Vagina (tissue), 2 donors: ENCODE measurements around the gene SYNGR2. TPM values are rescaled to one million over a fixed set of nuclear protein-coding genes. Genes with fewer than 3 reads are reported as not detected.

Experiments
- DNase-seq, 2 donors: peaks; one replicate each; pipeline ENCODE4 v3.0.0-alpha.2; 2017; ENCODE audit errors: extremely low spot score in 2 of 2
- H3K27ac ChIP-seq: fragments of 200-600 bp; sonication (generic); one replicate; pipeline ENCODE4 v1.5.1; 2019
- H3K27me3 ChIP-seq: fragments of 200-600 bp; sonication (generic); one replicate; pipeline ENCODE4 v1.5.1; 2019
- H3K36me3 ChIP-seq, 2 donors: fragments of 200-600 bp; sonication (generic); one replicate each; pipeline ENCODE4 v1.5.1; 2017 to 2019
- H3K4me1 ChIP-seq: fragments of 200-600 bp; sonication (generic); one replicate; pipeline ENCODE4 v1.5.1; 2019
- H3K4me3 ChIP-seq, 2 donors: fragments of 200-600 bp; sonication (generic); 1 replicate in 1 of 2; 2 replicates in 1 of 2; pipeline ENCODE4 v1.5.1; 2016 to 2019
- H3K9me3 ChIP-seq: fragments of 200-600 bp; sonication (generic); one replicate; pipeline ENCODE4 v1.5.1; 2019
- CTCF ChIP-seq, 3 experiments: fragments of 450-650 bp in 2 of 3; fragments of 200-600 bp in 1 of 3; sonication (generic) in 1 of 3; IDR thresholded peaks; one replicate each; pipeline ENCODE4 v1.5.1; 2017 to 2019; ENCODE audit warnings: antibody characterized with exemption in 3 of 3, mild to moderate bottlenecking in 2 of 3, moderate library complexity in 2 of 3
- POLR2A ChIP-seq, 2 donors: fragments of 450-650 bp; IDR thresholded peaks; one replicate each; pipeline ENCODE4 v1.6.1; 2017; ENCODE audit warnings: antibody characterized with exemption in 2 of 2, mild to moderate bottlenecking in 2 of 2, moderate library complexity in 2 of 2
- POLR2AphosphoS5 ChIP-seq, 2 donors: sonication (generic); formaldehyde crosslinking; IDR thresholded peaks; one replicate each; pipeline ENCODE4 v1.9.0; 2017; ENCODE audit warnings: antibody characterized with exemption in 2 of 2, mild to moderate bottlenecking in 2 of 2, low read depth in 1 of 2; ENCODE audit not compliant: insufficient read depth in 1 of 2
- intact Hi-C: fragments of 100-400 bp; cut with DNase I; formaldehyde crosslinking; loops from one replicate; pipeline ENCODE4 v1.15.1; 2023
- total RNA-seq: library from RNA; depleted of rRNA; stranded (reverse); fragments of >200 nt; gene quantifications from one replicate; pipeline ENCODE4 v1.2.3, GENCODE V29; 2016

Gene SYNGR2
- total RNA-seq: 82.3 TPM

GRCh38 chr17:78168242-78168902 is at the start of gene SYNGR2:
Gene SYNGR2 (plus strand): TSS chr17:78168581. CDS start chr17:78168617, 36 bp downstream.
- intact Hi-C loops: no loop called here
- Histone ChIP-seq H3K4me1 (peaks cover 42% of the 10 kb centered on the region), H3K9me3 (no peaks in the 10 kb centered on the region), H3K27ac (peak within 1 kb of the TSS; percentile 88), H3K27me3 (no peaks in the 10 kb centered on the region), H3K4me3 (peak within 1 kb of the TSS; percentile 80 to 88), H3K36me3 (no peaks in the 10 kb centered on the region)
- no peak for DNase-seq
- TF ChIP-seq POLR2AphosphoS5 (IDR thresholded peaks at IDR 0.05; ENCODE audit: insufficient read depth in 1 of 2, low read depth in 1 of 2) (no peak), POLR2A (IDR thresholded peaks at IDR 0.05) (peak in 1 of 2 donors; percentile 73), CTCF (IDR thresholded peaks at IDR 0.05) (no peak)

GRCh38 chr17:78118801-78119241 is 49.6 kb upstream of the SYNGR2 start:
- Histone ChIP-seq H3K9me3 (no peaks in the 10 kb centered on the region), H3K27me3 (no peaks in the 10 kb centered on the region), H3K36me3 (peaks cover 0 to 7% of the 10 kb centered on the region in 2 donors), H3K4me3 (no peak overlapping the region), H3K27ac (no peak overlapping the region), H3K4me1 (peaks cover 19% of the 10 kb centered on the region)
- no peak for DNase-seq
- intact Hi-C loops: no loop called here
- no peak for TF ChIP-seq CTCF (IDR thresholded peaks at IDR 0.05)

- H3K36me3 ChIP-seq: peaks cover 0 to 7% of the 10 kb centered on the region in 2 donors
- no peaks in the 10 kb centered on the region for H3K9me3 ChIP-seq
- DNase-seq: no peak
- no peak overlapping the region for H3K27ac ChIP-seq
- H3K27me3 ChIP-seq: no peaks in the 10 kb centered on the region
- intact Hi-C loops: no loop called here
- H3K4me1 ChIP-seq: peaks cover 25% of the 10 kb centered on the region
- TF ChIP-seq CTCF (IDR thresholded peaks at IDR 0.05) (no peak), POLR2AphosphoS5 (IDR thresholded peaks at IDR 0.05; ENCODE audit: insufficient read depth in 1 of 2, low read depth in 1 of 2) (no peak), POLR2A (IDR thresholded peaks at IDR 0.05) (no peak)
- H3K4me3 ChIP-seq: no peak overlapping the region
These were observed 47.8 kb upstream of the SYNGR2 start for GRCh38 chr17:78120537-78120936.

GRCh38 chr17:78120971-78121800 is 47.2 kb upstream of the SYNGR2 start:
- H3K27ac ChIP-seq: no peak overlapping the region
- H3K4me1 ChIP-seq: peaks cover 31% of the 10 kb centered on the region
- H3K4me3 ChIP-seq: no peak overlapping the region
- H3K36me3 ChIP-seq: peaks cover 0 to 7% of the 10 kb centered on the region in 2 donors
- no peaks in the 10 kb centered on the region for H3K9me3 ChIP-seq
- intact Hi-C loops: no loop called here
- H3K27me3 ChIP-seq: no peaks in the 10 kb centered on the region
- DNase-seq: no peak
- TF ChIP-seq POLR2A (IDR thresholded peaks at IDR 0.05) (no peak), POLR2AphosphoS5 (IDR thresholded peaks at IDR 0.05; ENCODE audit: insufficient read depth in 1 of 2, low read depth in 1 of 2) (no peak), CTCF (IDR thresholded peaks at IDR 0.05) (no peak)

GRCh38 chr17:78121801-78122215 is 46.6 kb upstream of the SYNGR2 start:
- H3K4me3 ChIP-seq: no peak overlapping the region
- TF ChIP-seq POLR2A (IDR thresholded peaks at IDR 0.05) (no peak), POLR2AphosphoS5 (IDR thresholded peaks at IDR 0.05; ENCODE audit: insufficient read depth in 1 of 2, low read depth in 1 of 2) (no peak), CTCF (IDR thresholded peaks at IDR 0.05) (no peak)
- H3K9me3 ChIP-seq: no peaks in the 10 kb centered on the region
- H3K36me3 ChIP-seq: peaks cover 0 to 7% of the 10 kb centered on the region in 2 donors
- H3K27ac ChIP-seq: no peak overlapping the region
- H3K27me3 ChIP-seq: no peaks in the 10 kb centered on the region
- intact Hi-C loops: no loop called here
- no peak for DNase-seq
- peaks cover 38% of the 10 kb centered on the region for H3K4me1 ChIP-seq
